Fibroblast of lung (primary cell): Measurements from ENCODE around the gene KIAA1217. TPM values are rescaled to one million over a fixed set of nuclear protein-coding genes. Genes with fewer than 3 reads are reported as not detected.

ENCODE experiments used
- DNase-seq, 2 donors: peaks; one replicate each; pipeline versions ENCODE4 v3.0.0 to v3.0.0-alpha.2; 2010; ENCODE audit warnings: low read depth in 2 of 2
- H2AFZ ChIP-seq: 2 replicates; pipeline ENCODE4 v1.5.1; 2012; ENCODE audit warnings: low read length, control low read depth, inconsistent platforms
- H3K27ac ChIP-seq: 2 replicates; pipeline ENCODE4 v1.5.1; 2011; ENCODE audit warnings: low read length, control low read depth; ENCODE audit not compliant: insufficient read depth
- H3K27me3 ChIP-seq: 2 replicates; pipeline ENCODE4 v1.5.1; 2011; ENCODE audit warnings: mild to moderate bottlenecking, low read length; ENCODE audit not compliant: control insufficient read depth, insufficient read depth
- H3K36me3 ChIP-seq: 2 replicates; pipeline ENCODE4 v1.5.1; 2011; ENCODE audit warnings: low read length; ENCODE audit not compliant: control insufficient read depth, insufficient read depth
- H3K4me1 ChIP-seq: 2 replicates; pipeline ENCODE4 v1.5.1; 2011; ENCODE audit warnings: low read length; ENCODE audit not compliant: control insufficient read depth, insufficient read depth; ENCODE audit errors: extremely low read depth
- H3K4me2 ChIP-seq: 2 replicates; pipeline ENCODE4 v1.5.1; 2011; ENCODE audit warnings: low read length, control low read depth; ENCODE audit not compliant: insufficient read depth; ENCODE audit errors: extremely low read depth
- H3K4me3 ChIP-seq, 4 experiments: fragments of 200-600 bp in 1 of 4; sonication (generic) in 1 of 4; replicated peaks in 1 of 4; 2 replicates each; pipeline ENCODE4 v1.5.1; 2011 to 2016; ENCODE audit warnings: low read length in 4 of 4, low read depth in 3 of 4, mild to moderate bottlenecking in 3 of 4, control low read depth in 2 of 4, inconsistent platforms in 1 of 4, mixed read lengths in 1 of 4; ENCODE audit not compliant: insufficient read depth in 1 of 4; ENCODE audit errors: control extremely low read depth in 1 of 4
- H3K79me2 ChIP-seq: 2 replicates; pipeline ENCODE4 v1.5.1; 2012; ENCODE audit warnings: mild to moderate bottlenecking, low read length, inconsistent platforms; ENCODE audit not compliant: control insufficient read depth, insufficient read depth
- H3K9ac ChIP-seq: 2 replicates; pipeline ENCODE4 v1.5.1; 2011; ENCODE audit warnings: mild to moderate bottlenecking, low read length, control low read depth; ENCODE audit not compliant: insufficient read depth
- H3K9me3 ChIP-seq: 2 replicates; pipeline ENCODE4 v1.5.1; 2012; ENCODE audit warnings: low read depth, low read length; ENCODE audit not compliant: control insufficient read depth, insufficient read depth
- H4K20me1 ChIP-seq: 2 replicates; pipeline ENCODE4 v1.5.1; 2011; ENCODE audit warnings: low read length; ENCODE audit not compliant: control insufficient read depth, insufficient read depth; ENCODE audit errors: extremely low read depth
- CTCF ChIP-seq, 2 donors: IDR thresholded peaks in 1 of 2; conservative IDR thresholded peaks in 1 of 2; 1 replicate in 1 of 2; 2 replicates in 1 of 2; pipeline ENCODE4 v1.5.1; 2011 to 2012; ENCODE audit warnings: low read length in 2 of 2, control low read depth in 1 of 2, inconsistent platforms in 1 of 2, low read depth in 1 of 2, mild to moderate bottlenecking in 1 of 2
- EZH2 ChIP-seq: IDR thresholded peaks from 2 replicates; pipeline ENCODE4 v1.5.1; 2012; ENCODE audit warnings: low read length, control low read depth, mild to moderate bottlenecking; ENCODE audit errors: missing control alignments
- polyA plus RNA-seq, 2 donors: library from polyadenylated mRNA; depleted of rRNA in 1 of 2; stranded (reverse) in 1 of 2; unstranded in 1 of 2; fragments of >200 nt; gene quantifications; 2 replicates each; pipeline ENCODE4 v1.2.1, GENCODE V29; 2011 to 2012; ENCODE audit warnings: missing spikeins in 1 of 2
- total RNA-seq: library from RNA; depleted of rRNA; stranded (reverse); fragments of >200 nt; gene quantifications from 2 replicates; pipeline ENCODE4 v1.2.1, GENCODE V29; 2014

The KIAA1217 gene
- total and polyA plus RNA-seq, 2 donors (not counting 1 experiment from before 2014, with no cell fraction given), result 0.92 to 1.5 TPM

GRCh38 chr10:24360282-24361127, 151.6 kb downstream of the KIAA1217 start:
- Histone ChIP-seq H2AFZ (no peak overlapping the region), H3K36me3 (no peaks in the 10 kb centered on the region)

GRCh38 chr10:24363070-24363469, 154.1 kb downstream of the KIAA1217 start:
- Histone ChIP-seq H3K4me3 (no peak overlapping the region), H3K36me3 (no peaks in the 10 kb centered on the region), H3K9me3 (no peaks in the 10 kb centered on the region), H3K4me2 (no peak overlapping the region), H3K79me2 (no peaks in the 10 kb centered on the region), H3K9ac (no peak overlapping the region), H2AFZ (no peak overlapping the region), H3K27ac (no peak overlapping the region), H3K27me3 (no peaks in the 10 kb centered on the region), H3K4me1 (no peaks in the 10 kb centered on the region), H4K20me1 (peaks cover 2% of the 10 kb centered on the region)
- DNase-seq, result peak; percentile 41 to 64
- TF ChIP-seq CTCF (conservative IDR thresholded peaks at IDR 0.05 in 1 of 2, IDR thresholded peaks at IDR 0.05 in 1 of 2; ENCODE audit: low read depth in 1 of 2, low read length in 2 of 2), result no peak
- no peak for TF ChIP-seq EZH2

More at GRCh38 chr10:24360282-24361127, 151.6 kb downstream of the KIAA1217 start:
- no peaks in the 10 kb centered on the region for H3K4me1 ChIP-seq
- no peak overlapping the region for H3K4me3 ChIP-seq
- peaks cover 2% of the 10 kb centered on the region for H4K20me1 ChIP-seq
- no peak overlapping the region for H3K27ac ChIP-seq
- H3K79me2 ChIP-seq, result no peaks in the 10 kb centered on the region
- H3K4me2 ChIP-seq, result no peak overlapping the region
- TF ChIP-seq CTCF (conservative IDR thresholded peaks at IDR 0.05 in 1 of 2, IDR thresholded peaks at IDR 0.05 in 1 of 2; ENCODE audit: low read depth in 1 of 2, low read length in 2 of 2) (peak; percentile 81 to 86), EZH2 (no peak)
- H3K9me3 ChIP-seq, result no peaks in the 10 kb centered on the region
- no peaks in the 10 kb centered on the region for H3K27me3 ChIP-seq
- no peak overlapping the region for H3K9ac ChIP-seq
- DNase-seq, result peak; percentile 68 to 78

- Histone ChIP-seq H4K20me1 (peaks cover 2% of the 10 kb centered on the region), H3K9me3 (no peaks in the 10 kb centered on the region), H3K36me3 (no peaks in the 10 kb centered on the region), H3K4me3 (no peak overlapping the region), H3K27me3 (no peaks in the 10 kb centered on the region), H3K4me1 (no peaks in the 10 kb centered on the region), H3K4me2 (no peak overlapping the region), H2AFZ (no peak overlapping the region), H3K79me2 (no peaks in the 10 kb centered on the region), H3K9ac (no peak overlapping the region), H3K27ac (no peak overlapping the region)
- no peak for DNase-seq
- TF ChIP-seq EZH2 (no peak), CTCF (conservative IDR thresholded peaks at IDR 0.05 in 1 of 2, IDR thresholded peaks at IDR 0.05 in 1 of 2; ENCODE audit: low read depth in 1 of 2, low read length in 2 of 2) (no peak)
These were observed 158.8 kb downstream of the KIAA1217 start for GRCh38 chr10:24367688-24368087.
